ENCODE results near the gene PSMA2.

PSMA2 gene
- 22.9 reads per million, percentile 50 among the genes with 10 or more reads in this experiment for total RNA-seq

GRCh38 chr7:42931834-42932651 lies at the start of gene PSMA2, which contains the start of gene MRPL32:
Gene PSMA2 (minus strand): TSS chr7:42932174. CDS start chr7:42932158, 16 bp downstream.
Gene MRPL32 (plus strand): TSS chr7:42932376. CDS start chr7:42932387, 11 bp downstream.
- peak; percentile 92 for DNase-seq

DNA sequence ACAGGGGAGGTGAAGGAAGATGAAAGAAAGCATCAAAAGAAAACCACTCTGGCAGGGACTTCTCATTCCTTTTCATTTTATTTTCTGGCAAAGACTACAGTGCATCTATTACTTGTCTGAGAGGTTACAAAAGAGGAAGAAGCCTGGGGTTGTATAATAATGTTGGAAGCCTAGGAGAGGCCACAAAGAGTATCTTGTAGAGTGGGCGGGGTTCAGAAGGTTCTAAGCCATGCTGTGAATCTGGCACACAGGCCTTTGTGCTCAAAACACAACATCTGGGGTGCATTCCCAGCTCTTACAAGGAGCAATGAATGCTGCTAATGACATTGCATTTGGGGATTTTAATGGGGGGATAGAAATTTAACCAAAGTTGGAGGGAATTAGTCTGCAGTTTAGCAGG lies 49.6 kb upstream of the PSMA2 start:
- DNase-seq, result no peak

- DNase-seq, result no peak
These were observed 48.5 kb upstream of the PSMA2 start for GRCh38 chr7:42980514-42980913.

DNA sequence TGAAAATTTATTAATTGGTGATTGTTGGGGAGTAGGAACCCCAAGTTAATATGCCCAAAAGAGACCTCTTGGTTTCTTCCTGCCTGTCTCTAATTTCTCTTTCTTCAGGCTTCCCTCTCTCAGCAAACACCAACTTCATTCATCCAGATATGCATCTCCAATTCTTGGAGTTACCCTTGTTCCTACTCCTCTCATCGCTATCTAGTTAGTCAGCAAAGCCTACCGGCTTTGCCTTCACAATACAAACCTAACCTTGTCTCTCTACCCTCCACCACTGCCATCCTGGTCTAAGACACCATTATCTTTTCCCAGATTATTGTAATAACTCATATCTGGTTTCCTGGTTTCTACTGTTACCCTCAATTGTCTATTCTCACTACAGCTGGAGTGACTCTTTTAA lies 48.1 kb upstream of the PSMA2 start:
- DNase-seq, result no peak

DNA sequence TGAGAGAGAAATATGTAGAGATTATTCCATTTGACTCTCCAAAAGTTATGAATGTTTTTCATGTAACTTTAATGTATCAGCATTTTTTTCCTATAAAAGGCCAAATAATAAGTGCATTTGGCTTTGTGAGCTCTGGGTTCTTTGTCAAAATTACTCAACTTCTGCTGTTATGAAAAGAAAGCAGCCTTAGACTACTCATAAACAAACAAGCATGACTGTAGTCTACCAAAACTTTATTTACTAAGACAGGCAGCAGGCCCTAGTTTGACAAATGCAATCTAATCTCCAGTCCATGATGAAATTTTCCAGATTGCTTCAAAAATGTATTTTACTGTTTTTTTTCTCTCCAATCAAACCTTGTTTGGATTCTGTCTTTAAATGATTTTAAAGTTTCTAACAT lies 46.5 kb upstream of the PSMA2 start:
- no peak for DNase-seq

DNA sequence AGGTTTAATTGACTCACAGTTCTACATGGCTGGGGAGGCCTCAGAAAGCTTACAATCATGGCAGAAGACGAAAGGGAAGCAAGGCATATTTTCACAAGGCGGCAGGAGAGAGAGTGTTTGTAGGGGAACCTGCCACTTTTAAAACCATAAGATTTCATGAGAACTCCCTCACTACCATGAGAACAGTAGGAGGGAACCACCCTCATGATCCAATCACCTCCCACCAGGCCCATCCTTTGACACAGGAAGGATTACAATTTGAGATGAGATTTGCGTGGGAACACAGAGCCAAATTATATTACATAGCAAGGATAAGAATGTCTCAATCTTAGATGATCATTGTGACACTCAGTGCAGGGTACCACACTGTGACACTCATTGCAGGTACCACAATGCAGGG lies 44.4 kb upstream of the PSMA2 start:
- no peak for DNase-seq

- DNase-seq, result no peak
These were observed 40.9 kb upstream of the PSMA2 start for GRCh38 chr7:42972699-42973500.

- no peak for DNase-seq
These were observed 35.4 kb upstream of the PSMA2 start for GRCh38 chr7:42967391-42967790.

- DNase-seq, result no peak
These were observed 33.2 kb upstream of the PSMA2 start for GRCh38 chr7:42964849-42965805.

- no peak for DNase-seq
These were observed 32.3 kb upstream of the PSMA2 start for GRCh38 chr7:42964293-42964692.

GRCh38 chr7:42961170-42961569 lies 29.2 kb upstream of the PSMA2 start:
- DNase-seq, result no peak

- no peak for DNase-seq
These were observed 28.8 kb upstream of the PSMA2 start for GRCh38 chr7:42960762-42961161.

DNA sequence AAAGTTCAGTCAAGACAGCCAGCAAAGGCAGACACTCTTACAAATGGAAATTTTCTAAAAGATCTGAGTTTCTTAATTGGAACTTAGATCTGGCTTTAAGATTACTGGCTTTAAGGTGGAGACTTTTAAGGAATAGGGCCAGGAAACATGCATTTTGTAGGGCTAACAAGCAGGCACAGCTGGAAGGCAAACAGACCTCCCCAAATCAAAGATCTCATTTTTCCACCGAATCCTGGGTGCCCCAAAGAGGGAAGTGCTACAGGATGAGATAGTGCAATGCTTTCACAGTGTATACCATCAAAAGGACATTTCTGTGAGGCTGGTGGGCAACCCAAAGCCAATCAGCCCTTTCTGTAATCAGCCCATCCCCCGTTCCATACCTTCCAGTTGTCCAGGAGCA lies 27.6 kb upstream of the PSMA2 start:
- no peak for DNase-seq

GRCh38 chr7:42956062-42956461 lies 24.1 kb upstream of the PSMA2 start:
- no peak for DNase-seq

- no peak for DNase-seq
These were observed 22.0 kb upstream of the PSMA2 start for GRCh38 chr7:42953994-42954393.

GRCh38 chr7:42952328-42952727 lies 20.4 kb upstream of the PSMA2 start:
- DNase-seq, result no peak

GRCh38 chr7:42950417-42950816 lies 18.4 kb upstream of the PSMA2 start:
- no peak for DNase-seq

- no peak for DNase-seq
These were observed 15.5 kb upstream of the PSMA2 start for GRCh38 chr7:42947521-42947920.

GRCh38 chr7:42946627-42946950 lies 14.6 kb upstream of the PSMA2 start:
- no peak for DNase-seq

DNA sequence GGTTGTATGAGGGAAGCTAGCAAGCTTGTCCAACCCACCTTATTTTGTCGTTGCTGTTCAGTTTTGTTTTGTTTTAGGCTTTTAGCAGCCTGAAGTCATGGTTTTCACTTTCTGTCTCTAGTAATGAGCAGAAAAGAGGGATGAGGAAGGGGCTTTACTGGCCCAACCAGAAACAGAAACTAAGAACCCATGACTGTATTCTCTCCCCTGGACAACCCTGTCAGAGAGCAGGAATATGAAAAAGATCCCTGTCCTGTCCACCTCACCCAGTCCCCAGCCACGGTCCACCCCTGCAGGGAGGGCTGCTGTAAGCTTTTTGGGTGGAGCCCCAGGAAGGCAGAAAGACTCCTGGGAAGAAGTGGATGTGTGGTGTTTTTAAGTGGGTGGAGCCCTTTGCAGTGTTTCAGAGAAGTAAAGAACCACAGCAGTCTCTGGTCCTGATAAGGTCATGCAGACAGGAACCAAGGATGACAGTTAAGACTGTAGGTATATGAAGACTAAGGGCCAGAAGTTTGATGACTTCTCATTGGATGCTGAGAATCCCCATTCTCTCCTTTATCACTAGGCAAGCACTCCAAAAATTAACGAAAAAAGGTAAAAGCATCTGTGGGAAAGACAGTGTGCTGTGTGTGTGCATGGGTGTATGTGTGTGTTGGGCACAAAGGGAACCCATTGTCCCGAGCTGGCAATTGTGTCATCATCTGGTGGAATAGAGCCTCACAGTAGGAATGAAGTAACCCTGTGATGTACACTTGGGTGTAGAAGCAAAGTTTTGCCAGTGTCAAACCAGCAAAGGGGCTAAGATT lies 14.1 kb upstream of the PSMA2 start:
- no peak for DNase-seq

DNA sequence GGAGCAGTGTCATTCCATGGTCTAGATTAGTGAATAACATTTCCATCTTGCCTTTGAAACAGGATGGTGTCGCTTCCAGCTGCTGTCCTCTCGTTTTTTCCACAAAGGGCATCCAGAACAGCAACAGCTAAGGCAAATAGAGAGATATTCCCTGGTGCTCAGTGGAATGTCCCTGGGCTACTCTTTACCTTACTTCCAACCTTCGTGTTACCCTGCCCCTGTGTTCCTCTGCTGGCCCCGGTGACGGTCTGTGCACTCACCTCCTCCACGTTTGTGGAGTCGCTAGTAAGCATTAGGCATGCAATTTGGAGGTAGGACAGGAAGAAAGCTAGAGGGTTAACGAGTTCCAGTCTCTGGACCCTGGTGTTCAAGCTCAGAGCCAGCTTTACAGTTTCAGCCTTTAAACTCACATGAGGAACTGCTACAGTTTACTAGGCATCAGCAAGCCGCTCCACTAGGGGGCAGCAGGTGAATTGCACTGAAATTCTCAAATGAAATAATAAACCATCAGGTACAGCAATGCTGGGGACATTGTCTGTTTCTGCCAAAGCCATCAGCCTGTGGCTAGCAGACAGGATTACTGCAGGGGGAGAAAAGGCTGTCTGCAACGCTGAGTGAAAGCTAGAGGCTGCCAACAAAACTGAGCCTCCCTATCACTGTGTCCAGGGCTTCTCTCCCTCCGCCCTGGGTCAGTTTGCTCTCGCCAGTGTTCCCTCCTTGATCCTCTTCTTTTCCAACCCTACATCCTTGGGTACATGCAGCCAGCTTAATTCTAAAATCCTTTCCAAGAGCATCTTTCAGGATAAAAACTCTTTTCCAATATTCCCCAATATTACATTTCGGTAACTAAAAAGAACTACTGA lies 9.2 kb upstream of the PSMA2 start:
- peak; percentile 68 for DNase-seq
